ENCODE results near the gene PAX3. TPM values are rescaled to one million over a fixed set of nuclear protein-coding genes. Genes with fewer than 3 reads are reported as not detected.

PAX3 gene
- total RNA-seq, 1 experiment from 2014 or later, result not detected

GRCh38 chr2:222238072-222238471 lies 60.7 kb downstream of the PAX3 start:
- TF ChIP-seq EZH2 (IDR thresholded peaks at IDR 0.05; ENCODE audit: low read length, unreplicated experiment) (no peak), CTCF (conservative IDR thresholded peaks at IDR 0.05; ENCODE audit: low read depth, low read length) (no peak), EZH2phosphoT487 (IDR thresholded peaks at IDR 0.05; ENCODE audit: borderline replicate concordance, low read length) (no peak)
- Histone ChIP-seq H3K4me2 (ENCODE audit: low read length) (no peak overlapping the region), H3K79me2 (ENCODE audit: low read length) (no peaks in the 10 kb centered on the region), H3K9me3 (ENCODE audit: low read length) (no peaks in the 10 kb centered on the region), H3K36me3 (ENCODE audit: low read depth, low read length) (no peaks in the 10 kb centered on the region), H3K9ac (ENCODE audit: low read length) (no peak overlapping the region), H3K9me2 (replicated peaks; ENCODE audit: low read length) (no peaks in the 10 kb centered on the region), H4K20me1 (ENCODE audit: low read length) (no peaks in the 10 kb centered on the region), H3F3A (ENCODE audit: low read length, unreplicated experiment) (no peaks in the 10 kb centered on the region), H2AFZ (ENCODE audit: low read length) (no peak overlapping the region), H3K27me3 (ENCODE audit: low read length) (peaks cover 86% of the 10 kb centered on the region), H3K4me3 (ENCODE audit: low read length) (no peak overlapping the region), H3K27ac (ENCODE audit: low read length) (no peak overlapping the region), H3K4me1 (ENCODE audit: insufficient read depth, low read length) (no peaks in the 10 kb centered on the region)
- CTCF ChIA-PET, result no interaction called here
- DNase-seq (no peak), ATAC-seq (no peak)
- BruUV-seq (replicated peaks), result no TSS peak
- POLR2A ChIA-PET (ENCODE audit: unreplicated experiment), result no interaction called here
- intact Hi-C loops (cut with micrococcal nuclease), result no loop called here

GRCh38 chr2:222232839-222233238 lies 66.0 kb downstream of the PAX3 start:
- CTCF ChIA-PET, result no interaction called here
- TF ChIP-seq EZH2 (IDR thresholded peaks at IDR 0.05; ENCODE audit: low read length, unreplicated experiment), result no peak
- TF ChIP-seq CTCF (conservative IDR thresholded peaks at IDR 0.05; ENCODE audit: low read depth, low read length), result no peak
- TF ChIP-seq EZH2phosphoT487 (IDR thresholded peaks at IDR 0.05; ENCODE audit: borderline replicate concordance, low read length), result no peak
- no peak for ATAC-seq
- Histone ChIP-seq H3K4me1 (ENCODE audit: insufficient read depth, low read length) (no peaks in the 10 kb centered on the region), H3K4me2 (ENCODE audit: low read length) (no peak overlapping the region), H3K9me3 (ENCODE audit: low read length) (no peaks in the 10 kb centered on the region), H3K27ac (ENCODE audit: low read length) (no peak overlapping the region), H3K9me2 (replicated peaks; ENCODE audit: low read length) (no peaks in the 10 kb centered on the region), H3K9ac (ENCODE audit: low read length) (no peak overlapping the region), H3F3A (ENCODE audit: low read length, unreplicated experiment) (no peaks in the 10 kb centered on the region), H3K79me2 (ENCODE audit: low read length) (no peaks in the 10 kb centered on the region), H3K27me3 (ENCODE audit: low read length) (peaks cover 41% of the 10 kb centered on the region), H3K4me3 (ENCODE audit: low read length) (no peak overlapping the region), H3K36me3 (ENCODE audit: low read depth, low read length) (no peaks in the 10 kb centered on the region), H2AFZ (ENCODE audit: low read length) (no peak overlapping the region), H4K20me1 (ENCODE audit: low read length) (no peaks in the 10 kb centered on the region)
- intact Hi-C loops (cut with micrococcal nuclease), result no loop called here
- POLR2A ChIA-PET (ENCODE audit: unreplicated experiment), result no interaction called here
- BruUV-seq (replicated peaks), result no TSS peak
- no peak for DNase-seq

GRCh38 chr2:222232372-222232771 lies 66.4 kb downstream of the PAX3 start:
- no TSS peak for BruUV-seq (replicated peaks)

More at GRCh38 chr2:222232372-222232771, 66.4 kb downstream of the PAX3 start:
- intact Hi-C loops (cut with micrococcal nuclease), result no loop called here
- Histone ChIP-seq H3K27me3 (ENCODE audit: low read length) (peaks cover 37% of the 10 kb centered on the region), H3K36me3 (ENCODE audit: low read depth, low read length) (no peaks in the 10 kb centered on the region), H3K9me3 (ENCODE audit: low read length) (no peaks in the 10 kb centered on the region), H3F3A (ENCODE audit: low read length, unreplicated experiment) (no peaks in the 10 kb centered on the region), H2AFZ (ENCODE audit: low read length) (no peak overlapping the region), H3K27ac (ENCODE audit: low read length) (no peak overlapping the region), H3K9ac (ENCODE audit: low read length) (no peak overlapping the region), H3K9me2 (replicated peaks; ENCODE audit: low read length) (no peaks in the 10 kb centered on the region), H3K4me2 (ENCODE audit: low read length) (no peak overlapping the region), H3K4me1 (ENCODE audit: insufficient read depth, low read length) (no peaks in the 10 kb centered on the region), H3K4me3 (ENCODE audit: low read length) (no peak overlapping the region), H3K79me2 (ENCODE audit: low read length) (no peaks in the 10 kb centered on the region), H4K20me1 (ENCODE audit: low read length) (no peaks in the 10 kb centered on the region)
- ATAC-seq (no peak), DNase-seq (no peak)
- TF ChIP-seq EZH2phosphoT487 (IDR thresholded peaks at IDR 0.05; ENCODE audit: borderline replicate concordance, low read length) (no peak), EZH2 (IDR thresholded peaks at IDR 0.05; ENCODE audit: low read length, unreplicated experiment) (no peak), CTCF (conservative IDR thresholded peaks at IDR 0.05; ENCODE audit: low read depth, low read length) (no peak)
- ChIA-PET CTCF (no interaction called here), POLR2A (ENCODE audit: unreplicated experiment) (no interaction called here)
